ENCODE measurements around the gene HS6ST2.

- TF ChIP-seq CTCF (conservative IDR thresholded peaks at IDR 0.05; ENCODE audit: low read length) (no peak), EZH2phosphoT487 (IDR thresholded peaks at IDR 0.05; ENCODE audit: borderline replicate concordance, low read depth, low read length) (no peak)
Measured at GRCh38 chrX:132738951-132739350, 219.5 kb downstream of the HS6ST2 start.
